HepG2 (cell line): ENCODE measurements around the gene MARF1. TPM values are rescaled to one million over a fixed set of nuclear protein-coding genes. Genes with fewer than 3 reads are reported as not detected.

ENCODE experiments used
- CBX2 ChIP-seq, 2 experiments: fragments of 200-600 bp in 1 of 2; sonication (generic); formaldehyde crosslinking in 1 of 2; IDR thresholded peaks; 2 replicates each; pipeline versions ENCODE4 v1.7.0 to v1.8.1; 2018 to 2022; ENCODE audit warnings: low read depth in 2 of 2, low read length in 1 of 2, mild to moderate bottlenecking in 1 of 2, missing genetic modification reagents in 1 of 2
- EZH2 ChIP-seq: conservative IDR thresholded peaks from 2 replicates; pipeline ENCODE4 v1.6.1; 2012; ENCODE audit warnings: mild to moderate bottlenecking, low read depth, low read length, moderate library complexity
- GABPB1 ChIP-seq: IDR thresholded peaks from 2 replicates; pipeline ENCODE4 v1.6.1; 2016; ENCODE audit warnings: mild to moderate bottlenecking, missing genetic modification reagents, moderate library complexity, missing compliant biosample characterization
- GPN1 ChIP-seq: sonication (generic); formaldehyde crosslinking; IDR thresholded peaks from 2 replicates; pipeline ENCODE4 v1.5.1; 2020; ENCODE audit warnings: missing genetic modification reagents, borderline replicate concordance
- NCOA2 ChIP-seq: sonication (generic); formaldehyde crosslinking; IDR thresholded peaks from 2 replicates; pipeline ENCODE4 v1.8.0; 2022; ENCODE audit warnings: inconsistent platforms
- NR2F6 ChIP-seq, 2 experiments: IDR thresholded peaks; 2 replicates each; pipeline ENCODE4 v1.6.1; 2016; ENCODE audit warnings: antibody characterized with exemption in 1 of 2, mild to moderate bottlenecking in 1 of 2
- PAWR ChIP-seq: sonication (generic); formaldehyde crosslinking; IDR thresholded peaks from 2 replicates; pipeline ENCODE4 v1.4.0; 2020; ENCODE audit warnings: missing genetic modification reagents, mild to moderate bottlenecking, borderline replicate concordance
- PPARG ChIP-seq: conservative IDR thresholded peaks from 2 replicates; pipeline ENCODE4 v1.6.1; 2016; ENCODE audit warnings: missing biosample characterization, missing genetic modification reagents
- SCMH1 ChIP-seq: sonication (generic); formaldehyde crosslinking; IDR thresholded peaks from 2 replicates; pipeline ENCODE4 v1.9.0; 2021; ENCODE audit warnings: missing genetic modification reagents, mild to moderate bottlenecking, borderline replicate concordance
- SNAPC2 ChIP-seq: sonication (generic); formaldehyde crosslinking; IDR thresholded peaks from 2 replicates; pipeline ENCODE4 v1.8.1; 2022; ENCODE audit warnings: mild to moderate bottlenecking, missing genetic modification reagents
- YEATS4 ChIP-seq: sonication (generic); formaldehyde crosslinking; IDR thresholded peaks from 2 replicates; pipeline ENCODE4 v1.4.0; 2020; ENCODE audit warnings: missing genetic modification reagents, borderline replicate concordance
- ZBTB1 ChIP-seq: sonication (generic); formaldehyde crosslinking; IDR thresholded peaks from 2 replicates; pipeline ENCODE4 v1.4.0; 2020; ENCODE audit warnings: missing genetic modification reagents, borderline replicate concordance
- ZBTB21 ChIP-seq: sonication (generic); formaldehyde crosslinking; IDR thresholded peaks from 2 replicates; pipeline ENCODE4 v1.4.0; 2020; ENCODE audit warnings: missing genetic modification reagents
- ZNF431 ChIP-seq: sonication (generic); formaldehyde crosslinking; IDR thresholded peaks from 2 replicates; pipeline ENCODE4 v1.9.0; 2022; ENCODE audit warnings: missing genetic modification reagents, low read depth, mild to moderate bottlenecking, borderline replicate concordance
- ZNF776 ChIP-seq: sonication (generic); formaldehyde crosslinking; IDR thresholded peaks from 2 replicates; pipeline ENCODE4 v1.4.0; 2020; ENCODE audit warnings: mild to moderate bottlenecking, missing genetic modification reagents
- ZSCAN22 ChIP-seq: sonication (generic); formaldehyde crosslinking; IDR thresholded peaks from 2 replicates; pipeline ENCODE4 v1.4.0; 2020; ENCODE audit warnings: mild to moderate bottlenecking, missing genetic modification reagents
- ZSCAN31 ChIP-seq: sonication (generic); formaldehyde crosslinking; IDR thresholded peaks from 2 replicates; pipeline ENCODE4 v1.5.0; 2020; ENCODE audit warnings: low read depth, mild to moderate bottlenecking, missing genetic modification reagents
- polyA plus RNA-seq, 8 experiments: library from polyadenylated mRNA; depleted of rRNA in 3 of 8; stranded (reverse) in 7 of 8; unstranded in 1 of 8; fragments of >200 nt; fragmentation: Illumina TruSeq in 4 of 8; extraction: Trizol in 4 of 8; gene quantifications; 2 replicates each; pipeline versions ENCODE4 v1.2.1 to v1.2.3, GENCODE V29; 2011 to 2016; ENCODE audit warnings: low read depth in 4 of 8, missing spikeins in 1 of 8, mixed read lengths in 1 of 8; ENCODE audit not compliant: insufficient read depth in 1 of 8
- total RNA-seq, 5 experiments: library from RNA; depleted of rRNA; stranded (reverse); fragments of >200 nt; fragmentation: Illumina TruSeq; extraction: Trizol; gene quantifications; 2 replicates each; pipeline ENCODE4 v1.2.3, GENCODE V29; 2016; ENCODE audit warnings: low read depth in 1 of 5
- TF ChIP-seq, protein P1 (sequence below): sonication (generic); formaldehyde crosslinking; IDR thresholded peaks from 2 replicates; pipeline ENCODE4 v1.8.0; 2023; ENCODE audit warnings: mild to moderate bottlenecking, missing genetic modification reagents
- TF ChIP-seq, protein P2 (sequence below): sonication (generic); formaldehyde crosslinking; IDR thresholded peaks from 2 replicates; pipeline ENCODE4 v1.8.0; 2022; ENCODE audit warnings: missing genetic modification reagents, mild to moderate bottlenecking, inconsistent platforms, borderline replicate concordance
- TF ChIP-seq, protein P3 (sequence below): sonication (generic); formaldehyde crosslinking; IDR thresholded peaks from 2 replicates; pipeline ENCODE4 v1.5.0; 2020; ENCODE audit warnings: mild to moderate bottlenecking, missing genetic modification reagents
- TF ChIP-seq, protein P4 (sequence below): sonication (generic); formaldehyde crosslinking; IDR thresholded peaks from 2 replicates; pipeline ENCODE4 v1.8.0; 2022; ENCODE audit warnings: missing genetic modification reagents, mild to moderate bottlenecking, borderline replicate concordance
- TF ChIP-seq, protein P5 (sequence below): sonication (generic); formaldehyde crosslinking; IDR thresholded peaks from 2 replicates; pipeline ENCODE4 v1.8.1; 2023; ENCODE audit warnings: mild to moderate bottlenecking, missing genetic modification reagents, borderline replicate concordance
- TF ChIP-seq, protein P6 (sequence below): sonication (generic); formaldehyde crosslinking; IDR thresholded peaks from 2 replicates; pipeline ENCODE4 v1.4.0; 2020; ENCODE audit warnings: low read depth, mild to moderate bottlenecking, missing genetic modification reagents

Gene MARF1
- total and polyA plus RNA-seq, 2 of the 13 experiments (the other 11 are each of a cell fraction or from before 2014, with no cell fraction given), result 8.7 to 20.7 TPM

DNA sequence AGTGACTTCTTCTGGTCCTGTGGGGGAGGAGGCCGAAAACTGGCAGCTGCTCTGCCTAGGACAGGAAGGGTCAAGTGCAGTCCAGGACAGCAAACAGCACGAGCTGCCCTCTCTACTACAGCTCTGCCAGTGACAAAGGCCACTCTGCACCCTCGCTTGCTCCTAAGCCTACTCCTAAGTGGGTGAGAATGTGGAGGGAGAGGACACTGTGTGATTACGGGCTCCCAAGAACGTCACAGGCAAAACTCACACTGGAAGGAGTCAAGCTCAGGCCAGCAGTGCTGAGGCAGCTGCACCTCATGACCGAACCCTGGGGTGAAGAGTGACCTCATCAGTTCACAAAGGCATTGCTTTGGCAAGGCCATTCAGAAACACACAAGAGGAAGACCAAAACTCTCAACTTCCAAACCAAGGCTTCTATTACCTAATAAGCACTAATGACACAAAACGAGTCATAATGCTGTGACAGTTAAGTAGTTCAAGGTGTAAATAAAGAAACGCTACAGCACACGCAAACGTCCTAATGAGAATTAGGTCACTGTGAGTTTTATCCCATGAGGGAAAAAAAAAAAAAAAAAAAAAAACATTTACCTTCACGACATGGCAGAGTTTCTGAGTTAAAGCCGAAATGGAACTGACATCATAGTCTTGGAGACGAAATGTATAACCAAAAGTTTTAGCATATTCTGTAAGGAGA lies 35.1 kb downstream of the MARF1 start (continued):
- TF ChIP-seq NR2F6 (IDR thresholded peaks at IDR 0.05) (no peak), NR2F6 (CRISPR knock-in tag; IDR thresholded peaks at IDR 0.05) (peak; percentile 47; the same call in 1 of the 2 replicates), SCMH1 (CRISPR knock-in tag) (no peak), YEATS4 (CRISPR knock-in tag) (no peak), ZBTB1 (CRISPR knock-in tag) (no peak), ZBTB21 (CRISPR knock-in tag) (peak; percentile 92), GPN1 (no peak), SNAPC2 (CRISPR knock-in tag) (no peak; the same call in 1 of the 2 replicates), ZSCAN22 (no peak), PPARG (no peak), NCOA2 (CRISPR knock-in tag) (no peak), ZNF776 (CRISPR knock-in tag) (no peak), EZH2 (no peak), CBX2 (IDR thresholded peaks at IDR 0.05; ENCODE audit: low read depth, low read length) (no peak), CBX2 (CRISPR knock-in tag; IDR thresholded peaks at IDR 0.05; ENCODE audit: low read depth) (no peak), ZNF431 (CRISPR knock-in tag) (no peak), GABPB1 (CRISPR knock-in tag) (0 out of 2 replicates have a peak, but pooled peaks have one; percentile 20), PAWR (CRISPR knock-in tag) (no peak), ZSCAN31 (CRISPR knock-in tag) (no peak)
- TF ChIP-seq, protein P1, sequence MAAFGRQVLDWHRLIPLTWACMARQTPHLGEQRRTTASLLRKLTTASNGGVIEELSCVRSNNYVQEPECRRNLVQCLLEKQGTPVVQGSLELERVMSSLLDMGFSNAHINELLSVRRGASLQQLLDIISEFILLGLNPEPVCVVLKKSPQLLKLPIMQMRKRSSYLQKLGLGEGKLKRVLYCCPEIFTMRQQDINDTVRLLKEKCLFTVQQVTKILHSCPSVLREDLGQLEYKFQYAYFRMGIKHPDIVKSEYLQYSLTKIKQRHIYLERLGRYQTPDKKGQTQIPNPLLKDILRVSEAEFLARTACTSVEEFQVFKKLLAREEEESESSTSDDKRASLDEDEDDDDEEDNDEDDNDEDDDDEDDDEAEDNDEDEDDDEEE, result no peak
- TF ChIP-seq, protein P2, sequence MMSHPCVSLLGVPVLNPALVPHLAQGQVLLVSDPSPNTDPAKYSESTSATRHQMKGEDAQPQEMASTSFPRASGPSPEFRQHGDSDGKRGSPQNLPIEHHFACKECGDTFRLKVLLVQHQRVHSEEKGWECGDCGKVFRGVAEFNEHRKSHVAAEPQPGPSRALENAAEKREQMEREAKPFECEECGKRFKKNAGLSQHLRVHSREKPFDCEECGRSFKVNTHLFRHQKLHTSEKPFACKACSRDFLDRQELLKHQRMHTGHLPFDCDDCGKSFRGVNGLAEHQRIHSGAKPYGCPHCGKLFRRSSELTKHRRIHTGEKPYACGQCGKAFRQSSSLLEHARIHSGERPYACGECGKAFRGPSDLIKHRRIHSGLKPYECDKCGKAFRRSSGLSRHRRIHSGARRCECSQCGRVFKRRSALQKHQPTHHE (CRISPR knock-in tag), result no peak
- TF ChIP-seq, protein P3, sequence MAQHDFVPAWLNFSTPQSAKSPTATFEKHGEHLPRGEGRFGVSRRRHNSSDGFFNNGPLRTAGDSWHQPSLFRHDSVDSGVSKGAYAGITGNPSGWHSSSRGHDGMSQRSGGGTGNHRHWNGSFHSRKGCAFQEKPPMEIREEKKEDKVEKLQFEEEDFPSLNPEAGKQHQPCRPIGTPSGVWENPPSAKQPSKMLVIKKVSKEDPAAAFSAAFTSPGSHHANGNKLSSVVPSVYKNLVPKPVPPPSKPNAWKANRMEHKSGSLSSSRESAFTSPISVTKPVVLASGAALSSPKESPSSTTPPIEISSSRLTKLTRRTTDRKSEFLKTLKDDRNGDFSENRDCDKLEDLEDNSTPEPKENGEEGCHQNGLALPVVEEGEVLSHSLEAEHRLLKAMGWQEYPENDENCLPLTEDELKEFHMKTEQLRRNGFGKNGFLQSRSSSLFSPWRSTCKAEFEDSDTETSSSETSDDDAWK (CRISPR knock-in tag), result no peak
- TF ChIP-seq, protein P4, sequence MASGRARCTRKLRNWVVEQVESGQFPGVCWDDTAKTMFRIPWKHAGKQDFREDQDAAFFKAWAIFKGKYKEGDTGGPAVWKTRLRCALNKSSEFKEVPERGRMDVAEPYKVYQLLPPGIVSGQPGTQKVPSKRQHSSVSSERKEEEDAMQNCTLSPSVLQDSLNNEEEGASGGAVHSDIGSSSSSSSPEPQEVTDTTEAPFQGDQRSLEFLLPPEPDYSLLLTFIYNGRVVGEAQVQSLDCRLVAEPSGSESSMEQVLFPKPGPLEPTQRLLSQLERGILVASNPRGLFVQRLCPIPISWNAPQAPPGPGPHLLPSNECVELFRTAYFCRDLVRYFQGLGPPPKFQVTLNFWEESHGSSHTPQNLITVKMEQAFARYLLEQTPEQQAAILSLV (CRISPR knock-in tag), result no peak
- TF ChIP-seq, protein P5, sequence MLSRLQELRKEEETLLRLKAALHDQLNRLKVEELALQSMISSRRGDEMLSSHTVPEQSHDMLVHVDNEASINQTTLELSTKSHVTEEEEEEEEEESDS (CRISPR knock-in tag), result no peak
- TF ChIP-seq, protein P6, sequence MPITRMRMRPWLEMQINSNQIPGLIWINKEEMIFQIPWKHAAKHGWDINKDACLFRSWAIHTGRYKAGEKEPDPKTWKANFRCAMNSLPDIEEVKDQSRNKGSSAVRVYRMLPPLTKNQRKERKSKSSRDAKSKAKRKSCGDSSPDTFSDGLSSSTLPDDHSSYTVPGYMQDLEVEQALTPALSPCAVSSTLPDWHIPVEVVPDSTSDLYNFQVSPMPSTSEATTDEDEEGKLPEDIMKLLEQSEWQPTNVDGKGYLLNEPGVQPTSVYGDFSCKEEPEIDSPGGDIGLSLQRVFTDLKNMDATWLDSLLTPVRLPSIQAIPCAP (CRISPR knock-in tag), result no peak
